DND-41 (cell line): ENCODE data around the gene TMEM38B.
"Not testable (repeated sequence)": the region's sequence is repeated elsewhere in the genome, so short reads cannot be mapped to it uniquely, and the experiment has no call there.

Source experiments
- ATAC-seq: fragments of 200-7000 bp; cut with Tn5 transposase; 3 replicates; pipeline ENCODE4 v1.9.1; 2021; ENCODE audit warnings: low read depth; ENCODE audit not compliant: insufficient read depth
- DNase-seq: peaks from one replicate; pipeline ENCODE4 v3.0.0-alpha.2; 2020
- H2AFZ ChIP-seq: 2 replicates; pipeline ENCODE4 v1.6.0; 2012; ENCODE audit warnings: low read depth, low read length
- H3K27ac ChIP-seq: 2 replicates; pipeline ENCODE4 v1.5.1; 2012; ENCODE audit warnings: low read length, inconsistent platforms
- H3K27me3 ChIP-seq: fragments of 200-600 bp; sonication (generic); 2 replicates; pipeline ENCODE4 v1.6.0; 2012; ENCODE audit warnings: low read length, mild to moderate bottlenecking, inconsistent platforms; ENCODE audit not compliant: insufficient read depth, poor library complexity
- H3K36me3 ChIP-seq: 2 replicates; pipeline ENCODE4 v1.5.1; 2012; ENCODE audit warnings: low read length, inconsistent platforms; ENCODE audit not compliant: insufficient read depth
- H3K4me1 ChIP-seq: 2 replicates; pipeline ENCODE4 v1.5.1; 2012; ENCODE audit warnings: mild to moderate bottlenecking, low read length; ENCODE audit not compliant: insufficient read depth
- H3K4me2 ChIP-seq: 2 replicates; pipeline ENCODE4 v1.6.0; 2012; ENCODE audit warnings: mild to moderate bottlenecking, moderate library complexity, low read length, inconsistent platforms; ENCODE audit not compliant: insufficient read depth
- H3K4me3 ChIP-seq, 2 experiments: fragments of 200-600 bp in 1 of 2; shearing (Covaris generic) in 1 of 2; 2 replicates each; pipeline ENCODE4 v1.5.1; 2012 to 2016; ENCODE audit warnings: inconsistent platforms in 2 of 2, low read length in 2 of 2, mild to moderate bottlenecking in 2 of 2, low read depth in 1 of 2, moderate library complexity in 1 of 2
- H3K79me2 ChIP-seq: 2 replicates; pipeline ENCODE4 v1.6.0; 2012; ENCODE audit warnings: low read length, inconsistent platforms; ENCODE audit not compliant: insufficient read depth
- H3K9ac ChIP-seq: 2 replicates; pipeline ENCODE4 v1.6.0; 2012; ENCODE audit warnings: low read depth, mild to moderate bottlenecking, inconsistent platforms, low read length, moderate library complexity
- H3K9me3 ChIP-seq: 2 replicates; pipeline ENCODE4 v1.5.1; 2012; ENCODE audit warnings: low read length, moderate library complexity, mild to moderate bottlenecking, inconsistent platforms; ENCODE audit not compliant: insufficient read depth, severe bottlenecking
- H4K20me1 ChIP-seq: 2 replicates; pipeline ENCODE4 v1.6.0; 2012; ENCODE audit warnings: low read length; ENCODE audit not compliant: insufficient read depth
- CTCF ChIP-seq: IDR thresholded peaks from 2 replicates; pipeline ENCODE4 v1.5.1; 2012; ENCODE audit warnings: borderline replicate concordance, low read length, moderate library complexity, mild to moderate bottlenecking; ENCODE audit not compliant: poor library complexity, severe bottlenecking; ENCODE audit errors: extremely low read depth
- EZH2 ChIP-seq: IDR thresholded peaks from 3 replicates; pipeline ENCODE4 v1.6.1; 2012; ENCODE audit warnings: borderline replicate concordance, low read depth, mild to moderate bottlenecking, moderate library complexity, low read length, inconsistent platforms; ENCODE audit not compliant: severe bottlenecking

The TMEM38B gene

DNA sequence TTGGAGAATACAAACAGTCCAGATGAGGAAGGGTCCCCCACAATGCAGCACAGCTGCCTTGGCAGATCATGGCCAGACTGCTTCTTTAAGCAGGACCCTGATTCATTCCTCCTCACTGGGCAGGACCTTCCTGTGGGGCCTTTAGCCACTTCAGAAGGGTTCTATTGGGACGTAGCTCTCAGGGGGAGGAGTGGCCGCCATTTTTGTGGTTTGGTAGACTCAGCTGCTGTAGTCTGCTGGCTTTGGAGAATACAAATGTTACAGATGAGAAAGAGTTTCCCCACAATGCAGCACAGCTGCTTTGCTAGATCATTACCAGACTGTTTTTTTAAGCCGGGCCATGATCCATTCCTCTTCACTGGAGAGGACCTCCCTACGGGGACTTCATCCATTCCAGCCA is 57.4 kb downstream of the TMEM38B start:
- no peak overlapping the region for H2AFZ ChIP-seq
- no peak overlapping the region for H3K9ac ChIP-seq
- H3K4me2 ChIP-seq = no peak overlapping the region
- H3K9me3 ChIP-seq = peaks cover 7% of the 10 kb centered on the region
- DNase-seq (no peak), ATAC-seq (no peak)
- no peak overlapping the region for H3K27ac ChIP-seq
- no peaks in the 10 kb centered on the region for H3K4me1 ChIP-seq
- peaks cover 33% of the 10 kb centered on the region for H3K36me3 ChIP-seq
- no peaks in the 10 kb centered on the region for H4K20me1 ChIP-seq
- no peaks in the 10 kb centered on the region for H3K27me3 ChIP-seq
- no peak overlapping the region for H3K4me3 ChIP-seq
- TF ChIP-seq CTCF (no peak), EZH2 (no peak)
- H3K79me2 ChIP-seq = no peaks in the 10 kb centered on the region

DNA sequence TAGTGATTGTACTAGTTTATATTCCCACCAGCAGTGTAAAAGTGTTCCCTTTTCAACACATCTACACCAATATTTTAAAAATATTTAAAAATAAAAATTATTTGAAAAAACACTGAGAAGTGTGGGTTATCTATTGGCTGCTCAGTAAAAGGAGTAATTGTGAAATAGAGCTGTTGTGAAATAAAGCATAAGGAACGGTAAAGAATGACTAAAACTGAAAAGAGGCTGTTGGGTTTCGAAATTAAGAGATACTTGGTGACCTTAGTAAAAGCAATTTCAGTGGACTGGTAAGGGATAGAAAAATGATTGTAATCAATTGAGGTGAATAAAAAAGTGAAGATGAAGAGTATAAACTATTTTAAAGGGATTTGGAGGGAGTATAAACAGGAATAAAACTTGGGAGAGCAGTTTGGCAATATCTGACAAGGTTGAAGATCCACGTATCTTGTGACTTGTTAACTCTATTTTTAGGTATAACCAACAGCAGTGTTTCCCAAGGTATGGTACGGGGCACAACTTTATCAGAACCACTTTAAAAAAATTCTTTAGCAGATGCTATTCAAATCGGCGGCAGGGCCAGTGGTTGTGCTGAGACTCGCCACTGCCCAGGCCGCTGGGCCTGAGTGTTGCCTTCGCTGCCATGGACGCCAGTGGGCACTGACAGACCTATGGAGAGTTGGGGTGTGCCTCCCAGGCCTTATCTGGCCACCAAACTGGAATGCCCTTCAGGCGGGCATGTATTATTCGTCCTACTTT is 63.3 kb downstream of the TMEM38B start:
- no peaks in the 10 kb centered on the region for H3K4me1 ChIP-seq
- ATAC-seq (no peak), DNase-seq (no peak)
- H3K27me3 ChIP-seq = no peaks in the 10 kb centered on the region
- TF ChIP-seq EZH2 (no peak), CTCF (no peak)
- H3K79me2 ChIP-seq = no peaks in the 10 kb centered on the region
- H3K4me2 ChIP-seq = no peak overlapping the region
- H3K27ac ChIP-seq = no peak overlapping the region
- H3K9me3 ChIP-seq = no peaks in the 10 kb centered on the region
- H2AFZ ChIP-seq = no peak overlapping the region
- no peak overlapping the region for H3K4me3 ChIP-seq
- 0 out of 2 replicates have a peak, but pooled peaks cover 3% of the 10 kb centered on the region for H3K36me3 ChIP-seq
- H4K20me1 ChIP-seq = no peaks in the 10 kb centered on the region
- H3K9ac ChIP-seq = no peak overlapping the region

DNA sequence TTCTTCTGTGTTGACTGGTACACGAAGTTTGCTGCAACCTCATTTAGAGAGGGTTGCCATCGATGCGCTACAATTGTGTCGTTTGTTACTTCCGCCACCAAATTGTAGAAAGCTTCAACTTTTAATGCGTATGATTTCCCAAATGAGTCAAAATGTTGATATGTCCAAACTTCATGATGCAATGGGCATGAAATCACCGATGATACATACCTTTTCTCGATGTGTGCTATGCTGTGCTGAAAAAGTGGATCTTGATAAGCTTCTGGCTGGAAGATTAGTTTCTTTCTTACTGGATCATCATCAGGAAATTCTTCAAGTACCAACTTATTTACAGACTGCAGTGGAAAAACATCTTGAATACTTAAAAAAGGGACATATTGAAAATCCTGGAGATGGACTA is 65.7 kb downstream of the TMEM38B start:
- H3K4me1 ChIP-seq = no peaks in the 10 kb centered on the region
- H3K36me3 ChIP-seq = 0 out of 2 replicates have a peak, but pooled peaks cover 3% of the 10 kb centered on the region
- ATAC-seq = no peak
- H3K27ac ChIP-seq = no peak overlapping the region
- H3K9ac ChIP-seq = no peak overlapping the region
- H3K27me3 ChIP-seq = no peaks in the 10 kb centered on the region
- no peaks in the 10 kb centered on the region for H4K20me1 ChIP-seq
- TF ChIP-seq EZH2 = no peak
- no peak for TF ChIP-seq CTCF
- no peaks in the 10 kb centered on the region for H3K9me3 ChIP-seq
- H3K79me2 ChIP-seq = no peaks in the 10 kb centered on the region
- no peak overlapping the region for H3K4me3 ChIP-seq
- no peak for DNase-seq
- H3K4me2 ChIP-seq = no peak overlapping the region
- H2AFZ ChIP-seq = no peak overlapping the region

DNA sequence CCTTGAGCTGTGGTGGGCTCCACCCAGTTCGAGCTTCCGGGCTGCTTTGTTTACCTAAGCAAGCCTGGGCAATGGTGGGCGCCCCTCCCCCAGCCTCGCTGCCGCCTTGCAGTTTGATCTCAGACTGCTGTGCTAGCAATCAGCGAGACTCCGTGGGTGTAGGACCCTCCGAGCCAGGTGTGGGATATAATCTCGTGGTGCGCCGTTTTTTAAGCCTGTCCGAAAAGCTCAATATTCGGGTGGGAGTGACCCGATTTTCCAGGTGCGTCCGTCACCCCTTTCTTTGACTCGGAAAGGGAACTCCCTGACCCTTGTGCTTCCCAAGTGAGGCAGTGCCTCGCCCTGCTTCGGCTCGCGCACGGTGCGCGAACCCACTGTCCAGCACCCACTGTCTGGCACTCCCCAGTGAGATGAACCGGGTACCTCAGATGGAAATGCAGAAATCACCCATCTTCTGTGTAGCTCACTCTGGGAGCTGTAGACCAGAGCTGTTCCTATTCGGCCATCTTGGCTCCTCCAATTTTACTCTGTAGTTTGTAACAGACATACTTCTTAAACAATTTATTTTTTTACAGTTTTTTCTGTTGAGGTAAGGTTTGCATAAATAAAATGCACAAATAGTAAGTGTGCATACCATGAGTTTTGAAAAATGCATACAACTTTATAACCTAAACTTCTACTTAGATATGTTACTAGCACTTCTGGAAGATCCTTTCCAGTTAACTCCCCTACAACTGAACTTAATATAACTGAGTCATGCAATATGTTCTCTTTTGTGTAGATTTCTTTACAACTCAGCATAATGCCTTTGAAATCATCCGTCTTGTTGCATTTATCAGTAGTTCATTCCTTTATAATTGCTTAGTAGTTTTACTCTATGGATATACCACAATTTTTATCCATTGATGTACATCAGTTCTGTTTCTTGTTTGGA is 88.5 kb downstream of the TMEM38B start:
- H3K79me2 ChIP-seq, H3K9me3 ChIP-seq, H3K9ac ChIP-seq, H3K4me1 ChIP-seq, H3K4me3 ChIP-seq, H2AFZ ChIP-seq, H3K4me2 ChIP-seq, H4K20me1 ChIP-seq, H3K36me3 ChIP-seq, H3K27me3 ChIP-seq, H3K27ac ChIP-seq, ATAC-seq, DNase-seq: not testable (repeated sequence)

- not testable (repeated sequence) for H3K4me3 ChIP-seq, DNase-seq, H3K4me1 ChIP-seq, ATAC-seq, H3K79me2 ChIP-seq, H4K20me1 ChIP-seq, H3K36me3 ChIP-seq, H3K9ac ChIP-seq, H3K27ac ChIP-seq, H2AFZ ChIP-seq, H3K9me3 ChIP-seq, H3K27me3 ChIP-seq, H3K4me2 ChIP-seq
These were observed 89.1 kb downstream of the TMEM38B start for GRCh38 chr9:105783495-105783872.
